Endothelial cell of umbilical vein (primary cell): ENCODE data around the gene IGFBP2.

Experiments used
- EZH2 ChIP-seq: IDR thresholded peaks from 2 replicates; pipeline ENCODE4 v1.6.1; 2012; ENCODE audit warnings: borderline replicate concordance, low read depth, mild to moderate bottlenecking, moderate library complexity, low read length, inconsistent platforms; ENCODE audit not compliant: severe bottlenecking
- FOS ChIP-seq: IDR thresholded peaks from 2 replicates; pipeline ENCODE4 v1.6.1; 2011; ENCODE audit warnings: mild to moderate bottlenecking, low read length, moderate library complexity, borderline replicate concordance; ENCODE audit not compliant: insufficient read depth
- GATA2 ChIP-seq: IDR thresholded peaks from 2 replicates; pipeline ENCODE4 v1.7.0; 2011; ENCODE audit warnings: low read depth, mild to moderate bottlenecking, moderate library complexity, mixed read lengths, low read length; ENCODE audit not compliant: insufficient read length, insufficient read depth
- JUN ChIP-seq: IDR thresholded peaks from 2 replicates; pipeline ENCODE4 v1.6.1; 2011; ENCODE audit warnings: borderline replicate concordance, low read depth; ENCODE audit not compliant: insufficient read length, insufficient read depth
- MAX ChIP-seq: IDR thresholded peaks from 2 replicates; pipeline ENCODE4 v1.6.1; 2011; ENCODE audit not compliant: insufficient read depth, insufficient read length
- MYC ChIP-seq: IDR thresholded peaks from one replicate; pipeline ENCODE4 v1.6.1; 2011; ENCODE audit warnings: mild to moderate bottlenecking, low read depth, low read length
- POLR2A ChIP-seq: IDR thresholded peaks from 2 replicates; pipeline ENCODE4 v1.6.1; 2012; ENCODE audit warnings: low read depth, mild to moderate bottlenecking, control low read depth, low read length
- POLR2AphosphoS5 ChIP-seq: IDR thresholded peaks from 2 replicates; pipeline ENCODE4 v1.6.1; 2012; ENCODE audit warnings: low read depth, mild to moderate bottlenecking, control low read depth, low read length, moderate library complexity; ENCODE audit not compliant: insufficient read depth
- TF ChIP-seq, protein P1 (sequence below), 2 donors: IDR thresholded peaks; 1 replicate in 1 of 2; 2 replicates in 1 of 2; pipeline ENCODE4 v1.5.1; 2011; ENCODE audit warnings: low read length in 2 of 2, mild to moderate bottlenecking in 2 of 2, moderate library complexity in 2 of 2, control low read depth in 1 of 2, inconsistent platforms in 1 of 2, low read depth in 1 of 2; ENCODE audit not compliant: insufficient read depth in 1 of 2; ENCODE audit errors: extremely low read depth in 1 of 2

DNA sequence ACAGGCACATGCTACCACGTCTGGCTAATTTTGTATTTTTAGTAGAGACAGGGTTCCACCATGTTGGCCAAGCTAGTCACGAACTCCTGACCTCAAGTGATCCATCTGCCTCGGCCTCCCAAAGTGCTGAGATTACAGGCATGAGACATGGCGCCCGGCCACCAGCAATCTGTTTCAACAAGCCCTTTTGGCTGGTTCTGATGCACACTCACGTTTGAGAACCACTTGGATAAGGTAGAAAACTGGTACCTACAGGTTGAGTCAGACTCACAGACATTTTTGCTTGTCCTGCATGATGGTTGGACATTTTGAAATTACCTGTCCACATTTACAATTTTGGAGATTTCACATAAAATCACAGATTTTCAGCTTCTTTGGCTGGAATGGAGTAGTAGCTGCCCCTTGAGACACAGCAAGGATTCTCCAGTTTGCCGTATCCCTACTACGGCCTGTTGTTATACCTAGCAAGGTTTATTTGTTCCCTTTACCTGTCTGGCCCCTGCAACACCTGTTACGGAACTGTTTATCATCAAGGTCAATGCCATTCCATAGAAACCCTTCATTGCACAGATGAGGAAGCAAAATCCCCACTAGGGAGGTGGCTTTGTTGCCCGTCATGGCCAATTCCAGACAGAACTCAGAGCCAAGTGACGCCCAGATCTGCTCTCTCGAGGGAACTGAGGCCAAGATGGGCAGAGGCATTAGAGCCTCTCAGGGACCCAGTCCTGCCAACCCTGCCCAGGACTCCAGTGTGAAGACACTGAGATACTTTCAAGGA, 31.4 kb upstream of the IGFBP2 start:
- TF ChIP-seq, protein P1, sequence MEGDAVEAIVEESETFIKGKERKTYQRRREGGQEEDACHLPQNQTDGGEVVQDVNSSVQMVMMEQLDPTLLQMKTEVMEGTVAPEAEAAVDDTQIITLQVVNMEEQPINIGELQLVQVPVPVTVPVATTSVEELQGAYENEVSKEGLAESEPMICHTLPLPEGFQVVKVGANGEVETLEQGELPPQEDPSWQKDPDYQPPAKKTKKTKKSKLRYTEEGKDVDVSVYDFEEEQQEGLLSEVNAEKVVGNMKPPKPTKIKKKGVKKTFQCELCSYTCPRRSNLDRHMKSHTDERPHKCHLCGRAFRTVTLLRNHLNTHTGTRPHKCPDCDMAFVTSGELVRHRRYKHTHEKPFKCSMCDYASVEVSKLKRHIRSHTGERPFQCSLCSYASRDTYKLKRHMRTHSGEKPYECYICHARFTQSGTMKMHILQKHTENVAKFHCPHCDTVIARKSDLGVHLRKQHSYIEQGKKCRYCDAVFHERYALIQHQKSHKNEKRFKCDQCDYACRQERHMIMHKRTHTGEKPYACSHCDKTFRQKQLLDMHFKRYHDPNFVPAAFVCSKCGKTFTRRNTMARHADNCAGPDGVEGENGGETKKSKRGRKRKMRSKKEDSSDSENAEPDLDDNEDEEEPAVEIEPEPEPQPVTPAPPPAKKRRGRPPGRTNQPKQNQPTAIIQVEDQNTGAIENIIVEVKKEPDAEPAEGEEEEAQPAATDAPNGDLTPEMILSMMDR (IDR thresholded peaks at IDR 0.05; ENCODE audit: extremely low read depth in 1 of 2, insufficient read depth in 1 of 2, low read depth in 1 of 2, low read length in 2 of 2), result no peak
- TF ChIP-seq MAX (no peak), POLR2A (no peak), EZH2 (no peak), MYC (no peak), GATA2 (no peak), POLR2AphosphoS5 (no peak), JUN (no peak), FOS (no peak)
